Fibroblast of lung (primary cell): ENCODE data around the gene DRD1.

Experiments used
- EZH2 ChIP-seq: IDR thresholded peaks from 2 replicates; pipeline ENCODE4 v1.5.1; 2012; ENCODE audit warnings: low read length, control low read depth, mild to moderate bottlenecking; ENCODE audit errors: missing control alignments
- TF ChIP-seq, protein P1 (sequence below), 2 donors: IDR thresholded peaks in 1 of 2; conservative IDR thresholded peaks in 1 of 2; 1 replicate in 1 of 2; 2 replicates in 1 of 2; pipeline ENCODE4 v1.5.1; 2011 to 2012; ENCODE audit warnings: low read length in 2 of 2, control low read depth in 1 of 2, inconsistent platforms in 1 of 2, low read depth in 1 of 2, mild to moderate bottlenecking in 1 of 2

DNA sequence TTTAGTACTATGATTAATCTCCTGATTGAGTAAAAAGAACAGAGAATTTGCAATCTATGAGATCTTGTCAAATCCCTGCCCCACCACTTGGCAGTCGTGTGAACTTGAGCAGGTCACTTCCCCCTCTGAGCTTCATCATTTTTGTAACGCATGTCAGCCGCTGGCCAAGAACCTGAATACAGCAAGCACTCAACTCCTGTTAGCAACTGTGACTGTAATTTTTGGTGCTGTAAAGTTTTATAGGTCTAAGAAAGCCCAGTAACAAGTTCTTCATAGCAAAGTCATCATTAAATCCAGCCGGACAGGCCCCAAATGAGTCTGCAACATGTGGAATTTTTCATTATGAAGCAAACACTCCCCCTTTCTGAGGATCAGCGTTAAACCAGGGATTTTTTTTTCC, 49.4 kb downstream of the DRD1 start:
- TF ChIP-seq, protein P1, sequence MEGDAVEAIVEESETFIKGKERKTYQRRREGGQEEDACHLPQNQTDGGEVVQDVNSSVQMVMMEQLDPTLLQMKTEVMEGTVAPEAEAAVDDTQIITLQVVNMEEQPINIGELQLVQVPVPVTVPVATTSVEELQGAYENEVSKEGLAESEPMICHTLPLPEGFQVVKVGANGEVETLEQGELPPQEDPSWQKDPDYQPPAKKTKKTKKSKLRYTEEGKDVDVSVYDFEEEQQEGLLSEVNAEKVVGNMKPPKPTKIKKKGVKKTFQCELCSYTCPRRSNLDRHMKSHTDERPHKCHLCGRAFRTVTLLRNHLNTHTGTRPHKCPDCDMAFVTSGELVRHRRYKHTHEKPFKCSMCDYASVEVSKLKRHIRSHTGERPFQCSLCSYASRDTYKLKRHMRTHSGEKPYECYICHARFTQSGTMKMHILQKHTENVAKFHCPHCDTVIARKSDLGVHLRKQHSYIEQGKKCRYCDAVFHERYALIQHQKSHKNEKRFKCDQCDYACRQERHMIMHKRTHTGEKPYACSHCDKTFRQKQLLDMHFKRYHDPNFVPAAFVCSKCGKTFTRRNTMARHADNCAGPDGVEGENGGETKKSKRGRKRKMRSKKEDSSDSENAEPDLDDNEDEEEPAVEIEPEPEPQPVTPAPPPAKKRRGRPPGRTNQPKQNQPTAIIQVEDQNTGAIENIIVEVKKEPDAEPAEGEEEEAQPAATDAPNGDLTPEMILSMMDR (conservative IDR thresholded peaks at IDR 0.05 in 1 of 2, IDR thresholded peaks at IDR 0.05 in 1 of 2; ENCODE audit: low read depth in 1 of 2, low read length in 2 of 2), result no peak
- TF ChIP-seq EZH2, result no peak
